Measurements from ENCODE around the gene ASPDH.
A peak's percentile ranks its signal among the peaks of the same experiment; 100 is the strongest.

ASPDH gene

GRCh38 chr19:50512999-50513745 is 541 bp downstream of the ASPDH start:
- no peak for DNase-seq

- no peak for DNase-seq
Measured at GRCh38 chr19:50512112-50512998, 1.4 kb downstream of the ASPDH start.

GRCh38 chr19:50511069-50511822 is 2.5 kb downstream of the ASPDH start, which contains the start of gene JOSD2:
TSS of gene JOSD2 (minus strand) at chr19:50511191. CDS start at chr19:50510431, 760 bp downstream.
- peak; percentile 95 to 96 for DNase-seq

- no peak for DNase-seq
Measured at GRCh38 chr19:50510700-50511068, 3.0 kb downstream of the ASPDH start.

- no peak for DNase-seq
Measured at GRCh38 chr19:50510121-50510670, 3.5 kb downstream of the ASPDH start.

GRCh38 chr19:50509366-50509765 is 4.3 kb downstream of the ASPDH start:
- no peak for DNase-seq

GRCh38 chr19:50508843-50509190 is 4.9 kb downstream of the ASPDH start:
- no peak for DNase-seq

- DNase-seq = no peak
Measured at GRCh38 chr19:50507376-50507775, 6.3 kb downstream of the ASPDH start.

GRCh38 chr19:50506700-50507099 is 7.0 kb downstream of the ASPDH start:
- DNase-seq = no peak

- DNase-seq = no peak
Measured at GRCh38 chr19:50505856-50506611, 7.7 kb downstream of the ASPDH start.

GRCh38 chr19:50501568-50502475 is 11.9 kb downstream of the ASPDH start:
- DNase-seq = no peak

- no peak for DNase-seq
Measured at GRCh38 chr19:50501186-50501567, 12.5 kb downstream of the ASPDH start.

GRCh38 chr19:50500753-50501151 is 13.0 kb downstream of the ASPDH start:
- no peak for DNase-seq

- no peak for DNase-seq
Measured at GRCh38 chr19:50500060-50500752, 13.5 kb downstream of the ASPDH start.

GRCh38 chr19:50498219-50499056 is 15.3 kb downstream of the ASPDH start:
- DNase-seq = no peak

- DNase-seq = no peak
Measured at GRCh38 chr19:50497022-50497405, 16.7 kb downstream of the ASPDH start.

GRCh38 chr19:50496189-50497021 is 17.3 kb downstream of the ASPDH start:
- no peak for DNase-seq

GRCh38 chr19:50495020-50495531 is 18.6 kb downstream of the ASPDH start:
- DNase-seq = no peak

All from SW 1271 (cell line).